ENCODE results near the gene GPHN. TPM values are rescaled to one million over a fixed set of nuclear protein-coding genes. Genes with fewer than 3 reads are reported as not detected.

The GPHN gene
- total RNA-seq, 1 experiment from 2014 or later, result 4.1 TPM

GRCh38 chr14:66993512-66993911, 485.6 kb downstream of the GPHN start:
- no peak overlapping the region for H2AFZ ChIP-seq (ENCODE audit: low read length)
- H3K9me3 ChIP-seq (ENCODE audit: low read length), result no peaks in the 10 kb centered on the region
- H3K36me3 ChIP-seq (ENCODE audit: insufficient read depth, low read length), result no peaks in the 10 kb centered on the region
- no peaks in the 10 kb centered on the region for H4K20me1 ChIP-seq (ENCODE audit: insufficient read depth, low read depth, low read length)
- DNase-seq, result no peak
- H3K4me3 ChIP-seq (ENCODE audit: low read length), result no peak overlapping the region
- H3K4me2 ChIP-seq (ENCODE audit: low read depth, low read length, poor library complexity, severe bottlenecking), result no peak overlapping the region
- no peaks in the 10 kb centered on the region for H3K4me1 ChIP-seq (ENCODE audit: low read length)
- H3K27ac ChIP-seq (ENCODE audit: low read length), result no peak overlapping the region
- H3K79me2 ChIP-seq (ENCODE audit: low read length), result no peaks in the 10 kb centered on the region
- no peak overlapping the region for H3K9ac ChIP-seq (ENCODE audit: low read length)
- no peaks in the 10 kb centered on the region for H3K9me2 ChIP-seq (replicated peaks; ENCODE audit: insufficient read depth, low read length)
- no peaks in the 10 kb centered on the region for H3K27me3 ChIP-seq (ENCODE audit: low read length)

DNA sequence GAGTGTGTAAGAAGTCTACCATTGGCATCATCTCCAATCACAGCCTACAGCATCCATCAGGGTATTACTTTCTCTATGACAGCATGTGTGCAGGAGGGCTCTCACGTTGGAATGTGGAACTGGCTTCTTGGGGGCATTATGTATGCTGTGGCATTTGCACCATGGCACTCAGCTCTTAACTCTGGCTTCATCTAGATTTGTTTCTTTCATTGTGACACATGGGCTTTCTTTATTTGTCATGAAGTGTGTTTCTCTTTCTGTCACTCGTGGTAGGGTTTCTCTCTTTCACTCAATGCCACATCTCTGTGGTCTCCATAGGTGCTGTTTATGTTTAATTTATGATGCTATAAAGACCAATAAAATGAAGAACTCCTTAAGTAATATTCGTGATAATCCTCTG, 490.1 kb downstream of the GPHN start:
- H4K20me1 ChIP-seq (ENCODE audit: insufficient read depth, low read depth, low read length), result no peaks in the 10 kb centered on the region
- DNase-seq, result no peak
- H3K9me3 ChIP-seq (ENCODE audit: low read length), result no peaks in the 10 kb centered on the region
- H3K79me2 ChIP-seq (ENCODE audit: low read length), result no peaks in the 10 kb centered on the region
- no peak overlapping the region for H3K4me2 ChIP-seq (ENCODE audit: low read depth, low read length, poor library complexity, severe bottlenecking)
- no peak overlapping the region for H3K4me3 ChIP-seq (ENCODE audit: low read length)
- no peak overlapping the region for H2AFZ ChIP-seq (ENCODE audit: low read length)
- no peaks in the 10 kb centered on the region for H3K9me2 ChIP-seq (replicated peaks; ENCODE audit: insufficient read depth, low read length)
- no peaks in the 10 kb centered on the region for H3K4me1 ChIP-seq (ENCODE audit: low read length)
- no peaks in the 10 kb centered on the region for H3K27me3 ChIP-seq (ENCODE audit: low read length)
- no peak overlapping the region for H3K27ac ChIP-seq (ENCODE audit: low read length)
- H3K36me3 ChIP-seq (ENCODE audit: insufficient read depth, low read length), result no peaks in the 10 kb centered on the region
- no peak overlapping the region for H3K9ac ChIP-seq (ENCODE audit: low read length)

DNA sequence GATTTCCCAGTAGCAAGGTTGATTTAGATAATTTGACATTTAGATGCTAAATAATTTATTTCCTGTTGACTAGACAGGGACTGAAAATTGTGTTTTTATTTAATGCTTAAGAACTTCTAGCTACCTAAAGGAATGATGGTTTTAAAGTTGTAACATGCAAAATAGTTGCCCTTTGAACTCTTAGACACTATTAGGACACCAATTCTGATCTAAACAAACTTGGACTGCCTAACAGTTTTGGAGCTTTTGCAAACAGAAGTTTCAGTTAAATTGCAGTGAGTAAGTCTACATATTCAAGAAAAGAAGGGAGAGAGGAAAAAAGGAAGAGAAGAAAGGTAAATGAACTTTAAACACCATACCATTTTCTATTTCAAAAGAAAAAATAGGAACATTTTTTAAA, 492.0 kb downstream of the GPHN start:
- Histone ChIP-seq H3K4me3 (ENCODE audit: low read length) (no peak overlapping the region), H3K36me3 (ENCODE audit: insufficient read depth, low read length) (no peaks in the 10 kb centered on the region), H3K79me2 (ENCODE audit: low read length) (no peaks in the 10 kb centered on the region), H3K9me3 (ENCODE audit: low read length) (no peaks in the 10 kb centered on the region), H2AFZ (ENCODE audit: low read length) (no peak overlapping the region), H3K4me2 (ENCODE audit: low read depth, low read length, poor library complexity, severe bottlenecking) (no peak overlapping the region), H3K27me3 (ENCODE audit: low read length) (no peaks in the 10 kb centered on the region), H3K9me2 (replicated peaks; ENCODE audit: insufficient read depth, low read length) (no peaks in the 10 kb centered on the region), H3K27ac (ENCODE audit: low read length) (no peak overlapping the region), H3K4me1 (ENCODE audit: low read length) (no peaks in the 10 kb centered on the region), H4K20me1 (ENCODE audit: insufficient read depth, low read depth, low read length) (no peaks in the 10 kb centered on the region), H3K9ac (ENCODE audit: low read length) (no peak overlapping the region)
- no peak for DNase-seq

- no peaks in the 10 kb centered on the region for H3K9me3 ChIP-seq (ENCODE audit: low read length)
Observed at GRCh38 chr14:67002994-67003753, 495.2 kb downstream of the GPHN start.

DNA sequence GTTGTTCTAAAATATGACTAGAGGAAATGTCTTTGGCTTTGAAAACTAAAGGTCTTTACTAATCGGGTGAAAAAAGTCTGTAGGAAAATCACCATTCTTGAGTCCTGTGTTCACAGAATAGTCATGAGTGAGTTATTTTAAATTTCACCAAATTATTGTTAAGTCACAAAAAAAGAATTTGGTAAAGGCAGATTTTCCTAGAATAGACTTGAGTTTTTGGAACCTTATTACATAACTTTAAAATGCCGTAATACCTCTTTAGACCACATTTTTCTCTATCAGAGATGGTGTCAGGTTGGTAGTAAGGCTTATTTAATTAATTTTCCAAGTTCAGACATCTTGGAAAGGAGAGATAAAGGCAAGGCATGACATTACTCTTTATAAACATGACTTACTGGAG, 496.6 kb downstream of the GPHN start:
- Histone ChIP-seq H3K4me2 (ENCODE audit: low read depth, low read length, poor library complexity, severe bottlenecking) (no peak overlapping the region), H3K9ac (ENCODE audit: low read length) (no peak overlapping the region), H3K36me3 (ENCODE audit: insufficient read depth, low read length) (no peaks in the 10 kb centered on the region), H3K9me2 (replicated peaks; ENCODE audit: insufficient read depth, low read length) (no peaks in the 10 kb centered on the region), H3K9me3 (ENCODE audit: low read length) (no peaks in the 10 kb centered on the region), H3K4me1 (ENCODE audit: low read length) (no peaks in the 10 kb centered on the region), H3K27ac (ENCODE audit: low read length) (no peak overlapping the region), H3K79me2 (ENCODE audit: low read length) (no peaks in the 10 kb centered on the region), H4K20me1 (ENCODE audit: insufficient read depth, low read depth, low read length) (no peaks in the 10 kb centered on the region), H3K4me3 (ENCODE audit: low read length) (no peak overlapping the region), H3K27me3 (ENCODE audit: low read length) (no peaks in the 10 kb centered on the region), H2AFZ (ENCODE audit: low read length) (no peak overlapping the region)
- no peak for DNase-seq

More at GRCh38 chr14:67002994-67003753, 495.2 kb downstream of the GPHN start:
- Histone ChIP-seq H3K9ac (ENCODE audit: low read length) (no peak overlapping the region), H3K27me3 (ENCODE audit: low read length) (no peaks in the 10 kb centered on the region), H4K20me1 (ENCODE audit: insufficient read depth, low read depth, low read length) (no peaks in the 10 kb centered on the region), H2AFZ (ENCODE audit: low read length) (no peak overlapping the region), H3K4me2 (ENCODE audit: low read depth, low read length, poor library complexity, severe bottlenecking) (no peak overlapping the region), H3K9me2 (replicated peaks; ENCODE audit: insufficient read depth, low read length) (no peaks in the 10 kb centered on the region), H3K4me1 (ENCODE audit: low read length) (no peaks in the 10 kb centered on the region), H3K4me3 (ENCODE audit: low read length) (no peak overlapping the region), H3K79me2 (ENCODE audit: low read length) (no peaks in the 10 kb centered on the region), H3K27ac (ENCODE audit: low read length) (no peak overlapping the region), H3K36me3 (ENCODE audit: insufficient read depth, low read length) (no peaks in the 10 kb centered on the region)
- no peak for DNase-seq

- no peaks in the 10 kb centered on the region for H3K27me3 ChIP-seq (ENCODE audit: low read length)
- H3K4me1 ChIP-seq (ENCODE audit: low read length), result no peaks in the 10 kb centered on the region
Observed at GRCh38 chr14:67010602-67011001, 502.7 kb downstream of the GPHN start.

DNA sequence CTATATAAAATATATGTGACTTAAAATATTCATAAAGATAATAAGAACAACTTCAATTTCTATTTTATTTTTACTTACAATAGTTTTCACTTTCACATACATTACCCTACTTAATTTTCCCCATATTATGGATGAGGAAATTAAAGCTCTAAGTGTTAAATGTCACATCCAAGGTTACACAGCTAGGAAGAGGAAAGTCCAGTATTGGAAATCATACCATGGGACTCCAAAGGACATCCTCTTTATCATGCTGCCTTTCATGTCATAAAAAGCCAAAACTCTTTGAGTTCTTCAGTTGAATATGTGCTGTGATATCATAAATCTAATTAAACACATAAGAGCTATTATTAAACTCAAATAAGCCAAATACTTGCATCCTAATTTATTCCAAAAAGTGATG, 508.9 kb downstream of the GPHN start:
- H3K36me3 ChIP-seq (ENCODE audit: insufficient read depth, low read length), result no peaks in the 10 kb centered on the region
- no peaks in the 10 kb centered on the region for H3K79me2 ChIP-seq (ENCODE audit: low read length)
- no peak overlapping the region for H3K4me2 ChIP-seq (ENCODE audit: low read depth, low read length, poor library complexity, severe bottlenecking)
- H3K9ac ChIP-seq (ENCODE audit: low read length), result no peak overlapping the region
- DNase-seq, result no peak
- H3K27ac ChIP-seq (ENCODE audit: low read length), result no peak overlapping the region
- no peaks in the 10 kb centered on the region for H3K4me1 ChIP-seq (ENCODE audit: low read length)
- no peaks in the 10 kb centered on the region for H4K20me1 ChIP-seq (ENCODE audit: insufficient read depth, low read depth, low read length)
- H3K9me2 ChIP-seq (replicated peaks; ENCODE audit: insufficient read depth, low read length), result no peaks in the 10 kb centered on the region; the same call in 1 of the 2 replicates
- no peak overlapping the region for H2AFZ ChIP-seq (ENCODE audit: low read length)
- H3K27me3 ChIP-seq (ENCODE audit: low read length), result no peaks in the 10 kb centered on the region
- H3K9me3 ChIP-seq (ENCODE audit: low read length), result no peaks in the 10 kb centered on the region
- H3K4me3 ChIP-seq (ENCODE audit: low read length), result no peak overlapping the region

More at GRCh38 chr14:67010602-67011001, 502.7 kb downstream of the GPHN start:
- Histone ChIP-seq H4K20me1 (ENCODE audit: insufficient read depth, low read depth, low read length) (no peaks in the 10 kb centered on the region), H3K4me2 (ENCODE audit: low read depth, low read length, poor library complexity, severe bottlenecking) (no peak overlapping the region), H3K36me3 (ENCODE audit: insufficient read depth, low read length) (no peaks in the 10 kb centered on the region), H3K27ac (ENCODE audit: low read length) (no peak overlapping the region), H3K9me3 (ENCODE audit: low read length) (no peaks in the 10 kb centered on the region), H2AFZ (ENCODE audit: low read length) (no peak overlapping the region), H3K9ac (ENCODE audit: low read length) (no peak overlapping the region), H3K79me2 (ENCODE audit: low read length) (no peaks in the 10 kb centered on the region), H3K9me2 (replicated peaks; ENCODE audit: insufficient read depth, low read length) (no peaks in the 10 kb centered on the region), H3K4me3 (ENCODE audit: low read length) (no peak overlapping the region)
- no peak for DNase-seq

DNA sequence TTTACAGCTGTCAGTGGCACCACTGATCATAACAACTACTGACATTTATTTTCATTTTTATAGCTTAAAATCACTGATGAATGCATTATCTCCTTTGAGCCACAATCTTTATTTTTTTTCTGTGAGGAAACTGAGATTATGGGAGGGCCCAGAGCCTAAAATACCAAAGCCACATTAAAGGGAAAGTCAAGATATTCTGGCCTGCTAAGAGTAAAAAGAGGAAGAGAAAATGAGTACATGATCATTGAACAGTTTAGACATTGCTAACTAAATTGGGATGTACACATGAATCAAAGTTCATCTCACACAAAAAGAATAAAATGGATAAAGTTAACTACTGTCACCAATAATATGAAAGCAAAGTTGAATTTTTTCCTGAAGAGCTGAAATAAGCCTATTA, 510.8 kb downstream of the GPHN start:
- no peak overlapping the region for H3K27ac ChIP-seq (ENCODE audit: low read length)
- H2AFZ ChIP-seq (ENCODE audit: low read length), result no peak overlapping the region
- no peaks in the 10 kb centered on the region for H3K27me3 ChIP-seq (ENCODE audit: low read length)
- H4K20me1 ChIP-seq (ENCODE audit: insufficient read depth, low read depth, low read length), result no peaks in the 10 kb centered on the region
- H3K4me1 ChIP-seq (ENCODE audit: low read length), result no peaks in the 10 kb centered on the region
- no peak for DNase-seq
- no peaks in the 10 kb centered on the region for H3K9me3 ChIP-seq (ENCODE audit: low read length)
- no peak overlapping the region for H3K4me3 ChIP-seq (ENCODE audit: low read length)
- no peaks in the 10 kb centered on the region for H3K36me3 ChIP-seq (ENCODE audit: insufficient read depth, low read length)
- no peaks in the 10 kb centered on the region for H3K79me2 ChIP-seq (ENCODE audit: low read length)
- H3K9me2 ChIP-seq (replicated peaks; ENCODE audit: insufficient read depth, low read length), result no peaks in the 10 kb centered on the region; the same call in 1 of the 2 replicates
- H3K4me2 ChIP-seq (ENCODE audit: low read depth, low read length, poor library complexity, severe bottlenecking), result no peak overlapping the region
- H3K9ac ChIP-seq (ENCODE audit: low read length), result no peak overlapping the region
